ENCODE data around the gene P2RY2.

Gene P2RY2

DNA sequence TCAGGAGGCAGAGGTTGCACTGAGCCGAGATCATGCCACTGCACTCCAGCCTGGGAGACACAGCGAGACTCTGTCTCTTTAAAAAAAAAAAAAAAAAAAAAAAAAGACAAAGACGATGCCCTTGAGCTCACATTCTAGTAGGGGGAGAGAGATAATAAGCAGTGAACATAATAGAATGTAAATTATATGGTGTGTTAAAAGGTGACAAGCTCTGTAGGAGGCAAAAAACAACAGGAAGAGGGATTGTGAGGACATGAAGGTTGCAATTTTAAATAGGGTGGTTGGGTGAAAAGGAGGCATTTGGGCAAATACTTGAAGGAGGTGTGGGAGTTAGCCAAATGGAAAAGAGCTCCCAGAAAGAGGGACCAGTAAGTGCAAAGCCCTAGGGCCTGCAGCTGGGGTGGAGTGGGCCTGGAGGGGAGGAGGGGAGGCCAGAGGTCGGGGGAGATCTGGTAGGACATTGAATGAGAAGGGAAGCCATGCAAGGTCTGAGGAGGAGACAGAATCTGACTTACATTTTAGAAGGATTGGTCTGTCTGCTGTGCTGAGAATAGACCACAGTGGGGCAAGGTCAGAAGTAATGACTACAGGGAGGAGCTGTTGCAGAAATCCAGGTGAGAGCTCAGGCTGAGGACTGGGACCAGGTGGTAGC, 26.6 kb downstream of the P2RY2 start:
- no peak for DNase-seq

DNA sequence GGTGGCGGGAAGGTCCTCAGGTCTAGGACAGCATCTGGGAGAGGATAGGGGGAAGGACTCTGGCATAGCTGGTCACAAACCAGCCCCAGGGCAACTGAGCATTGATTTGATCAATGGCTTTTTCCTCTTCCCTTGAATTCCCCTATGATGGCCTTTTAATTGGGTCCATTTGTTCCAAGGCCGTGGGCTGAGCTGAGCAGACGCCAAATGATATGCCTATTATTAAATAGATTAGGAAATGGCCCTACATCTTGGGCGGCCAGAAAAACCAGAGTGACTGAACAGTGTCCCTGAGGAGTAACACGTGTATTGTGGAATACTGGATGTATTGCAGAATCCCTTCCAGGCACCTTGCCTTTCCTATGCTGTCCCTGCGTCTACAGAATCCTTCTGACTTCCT, 27.4 kb downstream of the P2RY2 start:
- DNase-seq = no peak

DNA sequence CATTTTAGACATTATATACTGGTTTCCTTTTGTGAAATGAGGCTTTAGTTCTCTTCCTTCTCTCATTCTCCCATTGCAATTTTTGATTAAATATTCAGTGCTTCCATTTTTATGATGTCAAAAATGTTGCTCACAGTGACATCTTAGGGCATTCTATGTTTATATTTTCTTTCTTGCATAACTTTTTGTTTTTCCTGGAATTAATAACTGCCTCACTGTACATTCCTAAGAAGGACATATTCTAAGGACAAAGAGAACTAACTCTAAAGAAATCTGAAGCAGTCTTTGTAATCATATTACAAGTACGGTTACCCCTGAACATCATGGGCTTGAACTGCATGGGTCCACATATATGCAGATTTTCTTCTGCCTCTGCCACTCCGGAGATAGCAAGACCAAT, 28.2 kb downstream of the P2RY2 start:
- no peak for DNase-seq

DNA sequence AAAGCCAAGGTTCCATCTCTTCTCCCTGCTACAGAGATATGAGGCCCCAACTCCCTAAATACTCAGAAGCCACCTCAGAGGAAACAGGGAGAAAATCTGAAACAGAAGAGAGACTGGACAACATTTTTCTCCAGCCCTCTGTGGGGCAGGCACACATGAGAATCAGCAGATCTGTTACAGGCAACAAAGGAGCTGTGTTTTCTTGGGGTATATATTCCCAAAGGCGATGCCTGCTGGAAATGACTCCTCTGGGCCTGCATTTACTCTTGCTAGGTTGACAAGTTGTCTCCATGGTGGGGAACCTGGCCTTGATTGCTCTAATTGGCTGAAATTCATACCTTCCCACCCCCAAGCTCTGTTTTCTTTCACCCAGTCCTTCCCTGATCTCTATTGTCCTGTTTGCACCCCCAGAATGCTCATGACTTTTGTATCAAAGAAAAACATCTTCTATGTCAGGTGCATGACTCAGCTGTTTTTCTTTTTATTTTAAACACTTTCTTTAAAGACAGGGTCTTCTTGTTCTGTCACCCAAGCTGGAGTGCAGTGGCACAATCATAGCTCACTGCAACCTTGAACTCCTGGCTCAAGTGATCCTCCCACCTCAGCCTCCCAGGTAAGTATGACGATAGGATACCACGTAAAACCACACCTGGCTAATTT, 30.6 kb downstream of the P2RY2 start:
- DNase-seq = no peak

GRCh38 chr11:73249304-73249703, 31.2 kb downstream of the P2RY2 start:
- DNase-seq = peak in 1 of 5 experiments; percentile 16

DNA sequence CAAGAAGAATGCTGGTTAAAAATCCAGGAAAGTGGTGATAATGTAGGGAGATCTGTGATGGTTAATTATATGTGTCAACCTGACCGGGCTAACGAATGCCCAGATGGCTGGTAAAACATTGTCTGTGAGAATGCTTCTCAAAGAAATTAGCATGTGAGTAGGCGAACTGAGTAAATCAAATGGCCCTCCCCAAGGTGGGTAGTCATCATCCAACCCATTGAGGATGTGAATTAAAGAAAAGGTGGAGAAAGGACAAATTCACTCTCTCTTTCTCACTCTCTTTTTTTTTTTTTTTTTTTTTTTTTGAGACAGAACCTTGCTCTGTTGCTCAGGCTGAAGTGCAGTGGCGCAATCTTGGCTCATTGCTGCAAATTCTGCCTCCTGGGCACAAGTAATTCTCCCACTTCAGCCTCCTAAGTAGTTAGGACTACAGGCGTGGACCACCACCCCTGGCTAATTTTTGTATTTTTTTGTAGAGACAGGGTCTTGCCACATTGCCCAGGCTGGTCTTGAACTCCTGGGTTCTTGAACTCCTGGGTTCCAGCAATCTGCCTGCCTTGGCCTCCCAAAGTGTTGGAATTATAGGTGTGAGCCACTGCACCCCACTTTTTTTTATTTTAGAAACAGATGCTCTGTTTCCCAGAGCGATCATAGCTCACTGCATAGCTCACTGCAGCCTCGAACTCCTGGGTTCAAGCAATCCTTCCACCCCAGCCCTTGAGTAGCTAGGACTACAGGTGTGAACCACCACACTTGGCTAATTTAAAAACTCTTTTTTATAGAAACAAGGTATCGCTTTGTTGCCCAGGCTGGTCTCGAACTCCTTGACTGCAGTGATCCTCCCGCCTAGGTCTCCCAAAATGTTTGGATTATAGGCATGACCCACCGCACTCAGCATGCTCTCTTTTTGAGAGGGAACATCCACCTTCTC, 32.0 kb downstream of the P2RY2 start:
- peak in 1 of 5 experiments; percentile 44 for DNase-seq

DNA sequence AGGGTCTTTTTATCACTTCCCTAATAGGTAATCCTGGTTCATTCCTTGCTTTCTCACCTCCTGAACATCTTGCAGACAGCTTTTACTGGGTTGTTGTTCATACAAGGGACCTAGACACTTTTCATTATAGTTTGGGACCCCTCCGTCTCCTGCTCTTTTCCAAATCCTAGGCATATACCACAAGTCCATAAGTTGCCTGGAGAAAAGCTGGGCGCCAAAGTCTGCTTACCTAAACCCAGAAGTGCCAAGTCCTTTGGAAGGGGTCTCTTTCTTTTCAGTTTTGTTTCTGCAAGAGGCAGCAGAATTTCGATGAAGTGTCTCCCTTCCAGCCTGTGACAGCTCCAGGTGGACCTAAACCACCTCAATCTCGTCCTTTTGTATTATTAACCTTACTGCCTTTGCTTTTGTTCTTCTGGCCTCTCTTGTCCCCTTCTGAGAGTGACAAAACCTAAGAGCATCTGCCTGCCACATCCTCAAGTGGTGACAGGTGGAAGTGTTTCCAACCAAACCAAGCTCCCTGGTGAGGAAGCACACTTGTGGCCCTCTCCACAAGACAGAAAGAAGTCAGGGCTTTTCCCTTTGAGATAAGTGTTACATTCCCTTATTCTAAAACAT, 34.6 kb downstream of the P2RY2 start:
- peak in 1 of 5 experiments; percentile 49 for DNase-seq

- DNase-seq = no peak
Observed at GRCh38 chr11:73257342-73258103, 39.4 kb downstream of the P2RY2 start.

- no peak for DNase-seq
Observed at GRCh38 chr11:73258104-73259035, 40.3 kb downstream of the P2RY2 start.

- DNase-seq = no peak
Observed at GRCh38 chr11:73259406-73260126, 41.5 kb downstream of the P2RY2 start.

DNA sequence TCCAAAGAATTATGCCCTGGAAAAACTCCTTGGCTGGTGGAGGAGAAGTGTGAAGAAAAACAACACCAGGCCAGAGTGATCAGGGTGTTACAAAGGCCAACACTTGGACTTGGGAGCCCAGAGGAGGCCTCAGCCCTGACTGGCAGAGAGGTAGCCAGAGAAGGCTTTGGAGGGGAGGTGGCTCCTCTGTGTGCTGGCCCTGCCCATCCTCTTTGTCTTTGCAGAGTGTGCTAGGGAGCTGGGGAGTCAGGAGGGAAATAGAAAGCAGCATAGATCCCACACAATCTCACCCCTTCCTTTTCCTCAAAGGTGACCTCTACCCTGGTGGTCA, 42.0 kb downstream of the P2RY2 start:
- DNase-seq = no peak

DNA sequence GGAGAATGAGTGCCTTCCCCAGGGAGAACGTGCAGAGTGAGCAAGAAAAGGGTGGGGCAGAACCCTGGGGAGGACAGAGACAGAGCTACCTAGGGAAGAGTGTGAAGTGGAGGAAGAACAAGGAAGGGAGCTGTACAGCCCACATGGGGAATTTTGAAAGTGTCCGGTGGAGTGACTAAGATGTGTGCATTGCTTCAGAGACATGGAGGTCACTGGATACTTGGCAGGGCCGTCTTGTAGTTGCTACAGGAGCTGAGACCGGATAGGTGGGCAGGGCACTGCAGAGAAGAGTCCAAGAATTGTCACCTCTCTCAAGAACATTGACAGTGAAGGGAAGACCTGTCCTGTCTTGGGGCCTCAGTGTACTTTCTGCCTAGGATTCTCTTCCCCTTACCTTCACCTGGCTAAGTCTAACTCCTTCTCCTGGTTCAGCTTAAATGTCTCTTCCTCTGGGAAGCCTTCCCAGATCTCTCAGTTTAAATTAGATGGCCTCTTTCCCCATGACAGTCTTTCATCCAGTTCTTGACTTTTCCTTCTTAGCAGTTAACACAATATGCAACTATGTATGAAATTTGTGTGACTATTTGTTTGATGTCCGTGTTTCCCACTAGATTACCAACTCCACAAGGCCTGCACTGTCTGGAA, 44.9 kb downstream of the P2RY2 start:
- DNase-seq = no peak

GRCh38 chr11:73263640-73264039, 45.6 kb downstream of the P2RY2 start:
- DNase-seq = no peak

DNA sequence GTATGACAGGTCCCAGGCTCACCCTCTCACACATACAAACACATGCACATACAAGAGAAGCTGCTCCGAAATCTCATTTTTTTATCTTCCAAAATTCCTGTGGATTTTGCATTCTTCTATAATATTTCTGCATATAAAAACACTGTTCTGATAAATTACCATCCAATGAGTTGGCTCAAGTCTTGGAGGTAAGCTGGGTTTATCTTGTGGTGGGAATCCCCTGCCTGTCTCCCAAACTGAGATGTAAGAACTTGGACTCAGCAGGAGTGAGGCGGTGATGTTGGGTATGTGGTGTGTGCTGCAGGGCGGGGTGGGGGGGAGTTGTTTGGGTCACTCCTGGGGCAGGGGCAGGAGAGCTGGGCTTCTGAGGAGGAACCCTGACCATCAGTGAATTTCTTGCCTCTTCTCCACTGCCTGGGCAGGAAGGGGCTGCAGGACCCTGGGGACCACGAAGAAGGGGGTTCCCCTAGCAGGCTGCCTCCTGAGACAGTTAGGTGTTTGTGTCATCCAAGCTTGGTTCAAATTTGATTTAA, 47.3 kb downstream of the P2RY2 start:
- DNase-seq = no peak

- no peak for DNase-seq
Observed at GRCh38 chr11:73265853-73266645, 48.0 kb downstream of the P2RY2 start.

- DNase-seq = no peak
Observed at GRCh38 chr11:73266646-73267020, 48.6 kb downstream of the P2RY2 start.

- DNase-seq = no peak
Observed at GRCh38 chr11:73267122-73267846, 49.2 kb downstream of the P2RY2 start.

DNA sequence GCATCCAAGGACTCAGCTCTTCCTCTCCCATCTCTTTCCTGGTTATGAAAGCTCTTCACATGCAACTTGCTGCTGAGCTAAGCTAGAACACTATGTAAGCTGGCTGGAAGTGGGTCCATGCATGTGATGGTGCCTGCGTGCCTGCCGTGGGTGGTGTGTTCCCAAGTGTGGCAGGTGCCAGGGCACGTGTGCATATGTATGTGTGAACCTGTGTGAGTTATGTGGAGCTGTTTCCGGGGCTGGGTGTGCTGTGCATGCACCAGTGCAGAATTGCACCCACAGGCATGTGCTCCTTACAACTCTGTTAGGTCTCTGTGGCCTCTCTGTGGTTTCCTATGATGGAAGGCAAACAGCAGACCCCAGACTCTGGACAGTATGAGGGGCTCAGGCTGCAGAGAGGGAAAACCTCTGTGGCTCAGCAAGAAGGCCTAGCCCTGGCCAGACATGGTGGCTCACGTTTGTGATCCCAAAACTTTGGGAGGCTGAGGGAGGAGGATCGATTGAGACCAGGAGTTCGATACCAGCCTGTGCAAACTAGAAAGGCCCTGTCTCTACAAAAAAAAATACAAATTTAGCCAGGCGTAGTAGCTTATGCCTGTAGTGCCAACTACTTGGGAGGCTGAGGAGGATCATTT, 49.9 kb downstream of the P2RY2 start:
- no peak for DNase-seq

Measured in T-helper 2 cell (primary cell).